ENCODE data around the gene ANK2. TPM values are rescaled to one million over a fixed set of nuclear protein-coding genes. Genes with fewer than 3 reads are reported as not detected.
"Not testable (repeated sequence)": the region's sequence is repeated elsewhere in the genome, so short reads cannot be mapped to it uniquely, and the experiment has no call there.

Gene ANK2
- total RNA-seq, 2 experiments from 2014 or later: 2.7 to 3.0 TPM

DNA sequence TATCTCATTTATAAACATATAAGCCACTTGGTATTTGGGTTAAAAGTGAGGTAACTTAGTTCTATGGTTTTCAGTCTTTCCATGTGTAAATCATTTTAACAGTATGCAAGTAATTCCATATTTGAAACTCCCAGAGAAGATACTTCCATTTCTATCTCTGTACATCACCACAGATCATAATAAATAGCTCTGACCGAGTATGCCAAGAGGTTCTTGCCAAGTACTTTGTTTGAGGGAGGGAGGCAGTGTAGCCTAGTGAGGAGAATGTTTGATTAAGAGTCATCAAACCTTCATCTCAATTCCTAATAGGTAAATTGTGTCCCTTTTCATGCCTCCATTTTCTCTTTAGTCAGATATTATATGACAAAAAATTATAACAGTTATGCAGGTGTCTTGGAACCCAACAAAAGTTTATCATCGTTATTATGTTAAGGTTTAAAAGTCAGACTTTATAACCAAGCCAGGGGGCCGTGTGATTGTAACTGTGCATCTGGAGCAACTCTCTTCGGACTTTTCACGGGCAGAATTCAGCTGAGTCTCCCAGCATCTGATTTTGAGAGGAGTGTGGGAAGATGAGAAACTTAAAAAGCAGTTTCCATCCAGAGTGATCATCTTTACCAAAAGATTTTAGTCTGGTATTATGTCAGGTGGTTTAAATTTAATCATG is 123.8 kb downstream of the ANK2 start:
- Mint-ChIP-seq H3K36me3 (ENCODE audit: low read depth) (no peaks in the 10 kb centered on the region), H3K27ac (no peak overlapping the region), H3K4me3 (no peak overlapping the region), H3K4me1 (ENCODE audit: low read depth) (no peaks in the 10 kb centered on the region), H3K27me3 (ENCODE audit: low read depth) (peaks cover 2% of the 10 kb centered on the region), H3K9me3 (no peaks in the 10 kb centered on the region)
- CTCF ChIA-PET: no interaction called here
- intact Hi-C loops (cut with micrococcal nuclease): no loop called here
- DNase-seq: no peak

DNA sequence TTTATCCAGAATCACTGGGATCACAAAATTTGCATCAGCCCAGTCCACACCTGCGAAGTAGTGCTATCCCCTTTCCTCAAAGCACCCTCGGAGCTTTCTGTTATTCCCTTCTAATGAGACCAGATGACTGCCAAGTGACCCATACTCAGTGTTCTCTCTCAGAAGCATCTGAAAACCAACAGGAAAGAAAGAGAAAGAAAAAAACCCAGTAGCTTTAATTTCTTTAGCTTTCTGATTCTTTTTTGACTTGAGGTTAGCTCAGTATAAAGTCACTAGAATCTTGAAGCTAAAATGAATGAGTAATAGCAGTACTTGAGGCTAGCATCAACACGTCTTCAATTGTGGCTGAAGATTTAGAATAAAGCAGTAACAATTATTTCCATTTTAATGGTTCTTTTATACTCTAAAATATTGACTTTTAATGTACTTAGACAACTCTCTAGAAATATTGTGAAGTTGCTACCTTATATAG is 124.4 kb downstream of the ANK2 start:
- Mint-ChIP-seq H3K9me3 (no peaks in the 10 kb centered on the region), H3K27me3 (ENCODE audit: low read depth) (peaks cover 2% of the 10 kb centered on the region), H3K27ac (no peak overlapping the region), H3K36me3 (ENCODE audit: low read depth) (no peaks in the 10 kb centered on the region), H3K4me1 (ENCODE audit: low read depth) (no peaks in the 10 kb centered on the region), H3K4me3 (no peak overlapping the region)
- CTCF ChIA-PET: no interaction called here
- no peak for DNase-seq
- intact Hi-C loops (cut with micrococcal nuclease): no loop called here

GRCh38 chr4:113179091-113179490 is 129.6 kb downstream of the ANK2 start:
- CTCF ChIA-PET: no interaction called here

GRCh38 chr4:113179996-113180395 is 130.5 kb downstream of the ANK2 start:
- Mint-ChIP-seq H3K9me3 (no peaks in the 10 kb centered on the region), H3K4me1 (ENCODE audit: low read depth) (no peaks in the 10 kb centered on the region), H3K4me3 (no peak overlapping the region), H3K36me3 (ENCODE audit: low read depth) (no peaks in the 10 kb centered on the region), H3K27me3 (ENCODE audit: low read depth) (peaks cover 2% of the 10 kb centered on the region), H3K27ac (no peak overlapping the region)
- DNase-seq: no peak
- intact Hi-C loops (cut with micrococcal nuclease): no loop called here
- CTCF ChIA-PET: no interaction called here

More at GRCh38 chr4:113179091-113179490, 129.6 kb downstream of the ANK2 start:
- H3K27ac Mint-ChIP-seq: no peak overlapping the region
- H3K4me3 Mint-ChIP-seq: no peak overlapping the region
- H3K27me3 Mint-ChIP-seq (ENCODE audit: low read depth): peaks cover 2% of the 10 kb centered on the region
- intact Hi-C loops (cut with micrococcal nuclease): no loop called here
- no peaks in the 10 kb centered on the region for H3K36me3 Mint-ChIP-seq (ENCODE audit: low read depth)
- no peaks in the 10 kb centered on the region for H3K9me3 Mint-ChIP-seq
- DNase-seq: no peak
- no peaks in the 10 kb centered on the region for H3K4me1 Mint-ChIP-seq (ENCODE audit: low read depth)

GRCh38 chr4:113181289-113182007 is 132.0 kb downstream of the ANK2 start:
- Mint-ChIP-seq H3K27me3 (ENCODE audit: low read depth) (no peaks in the 10 kb centered on the region), H3K4me3 (no peak overlapping the region), H3K27ac (no peak overlapping the region), H3K4me1 (ENCODE audit: low read depth) (no peaks in the 10 kb centered on the region), H3K9me3 (no peaks in the 10 kb centered on the region), H3K36me3 (ENCODE audit: low read depth) (no peaks in the 10 kb centered on the region)
- CTCF ChIA-PET: no interaction called here
- intact Hi-C loops (cut with micrococcal nuclease): no loop called here
- DNase-seq: no peak

DNA sequence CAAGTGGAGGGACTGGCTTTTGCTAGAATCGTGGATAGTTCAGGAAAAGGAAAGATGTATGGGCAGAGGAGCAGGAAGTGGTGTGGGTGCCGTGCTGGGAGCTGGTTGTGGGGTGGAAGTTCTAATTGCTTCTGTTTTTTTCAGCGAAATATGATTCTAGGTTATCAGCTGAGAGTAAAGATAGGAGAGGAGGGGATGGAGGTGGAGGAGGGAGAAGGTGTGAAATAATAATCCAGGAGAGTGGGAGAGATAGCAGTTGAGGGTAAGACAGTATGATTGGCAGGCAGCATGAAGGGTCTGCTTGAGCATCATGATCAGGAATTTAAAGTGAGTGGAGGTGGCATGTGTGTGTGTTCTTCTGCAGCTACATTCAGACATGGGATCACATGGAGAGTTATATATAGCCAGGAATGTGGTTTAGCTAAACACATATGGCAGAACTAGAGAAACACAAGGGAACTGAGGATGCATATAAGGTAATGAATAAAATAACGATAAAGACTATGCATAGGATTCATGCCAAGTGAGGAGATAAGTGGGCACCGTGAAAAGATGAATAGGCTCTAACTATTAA is 133.7 kb downstream of the ANK2 start:
- Mint-ChIP-seq H3K4me3 (no peak overlapping the region), H3K27me3 (ENCODE audit: low read depth) (no peaks in the 10 kb centered on the region), H3K9me3 (no peaks in the 10 kb centered on the region), H3K4me1 (ENCODE audit: low read depth) (no peaks in the 10 kb centered on the region), H3K27ac (no peak overlapping the region), H3K36me3 (ENCODE audit: low read depth) (no peaks in the 10 kb centered on the region)
- intact Hi-C loops (cut with micrococcal nuclease): no loop called here
- CTCF ChIA-PET: interaction anchor here (0.6 kb wide), 1 partner anchor 88 kb away, joined by 3 read pairs; no protein-coding TSS in a partner anchor
- DNase-seq: no peak

DNA sequence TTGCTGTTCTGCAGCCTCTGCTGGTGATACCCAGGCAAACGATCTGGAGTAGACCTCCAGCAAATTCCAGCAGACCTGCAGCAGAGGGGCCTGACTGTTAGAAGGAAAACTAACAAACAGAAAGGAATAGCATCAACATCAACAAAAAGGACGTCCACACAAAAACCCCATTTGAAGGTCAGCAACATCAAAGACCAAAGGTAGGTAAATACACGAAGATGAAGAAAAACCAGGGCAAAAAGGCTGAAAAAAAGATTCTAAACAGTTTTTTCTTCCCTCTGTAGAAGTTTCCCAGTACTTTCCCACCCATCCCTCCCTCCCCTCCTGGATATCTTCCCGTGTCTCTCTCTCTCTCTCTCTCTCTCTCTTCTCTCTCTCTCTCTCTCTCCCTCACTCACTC is 136.8 kb downstream of the ANK2 start:
- H3K4me1 Mint-ChIP-seq (ENCODE audit: low read depth); DNase-seq; H3K27me3 Mint-ChIP-seq (ENCODE audit: low read depth); H3K36me3 Mint-ChIP-seq (ENCODE audit: low read depth); H3K4me3 Mint-ChIP-seq; CTCF ChIA-PET; H3K27ac Mint-ChIP-seq; H3K9me3 Mint-ChIP-seq; intact Hi-C loops (cut with micrococcal nuclease): not testable (repeated sequence)

GRCh38 chr4:113186913-113187312 is 137.5 kb downstream of the ANK2 start:
- no peak for DNase-seq
- Mint-ChIP-seq H3K9me3 (no peaks in the 10 kb centered on the region), H3K4me1 (ENCODE audit: low read depth) (no peaks in the 10 kb centered on the region), H3K36me3 (ENCODE audit: low read depth) (no peaks in the 10 kb centered on the region), H3K4me3 (no peak overlapping the region), H3K27me3 (ENCODE audit: low read depth) (peaks cover 3% of the 10 kb centered on the region), H3K27ac (no peak overlapping the region)
- CTCF ChIA-PET: no interaction called here
- intact Hi-C loops (cut with micrococcal nuclease): no loop called here

- H3K27ac Mint-ChIP-seq: no peak overlapping the region
- no peak for DNase-seq
- H3K4me1 Mint-ChIP-seq (ENCODE audit: low read depth): no peaks in the 10 kb centered on the region
- H3K9me3 Mint-ChIP-seq: no peaks in the 10 kb centered on the region
- no peak overlapping the region for H3K4me3 Mint-ChIP-seq
- CTCF ChIA-PET: no interaction called here
- no peaks in the 10 kb centered on the region for H3K36me3 Mint-ChIP-seq (ENCODE audit: low read depth)
- peaks cover 3% of the 10 kb centered on the region for H3K27me3 Mint-ChIP-seq (ENCODE audit: low read depth)
- intact Hi-C loops (cut with micrococcal nuclease): no loop called here
These were observed 137.9 kb downstream of the ANK2 start for GRCh38 chr4:113187358-113187757.

- no peaks in the 10 kb centered on the region for H3K36me3 Mint-ChIP-seq (ENCODE audit: low read depth)
- H3K27ac Mint-ChIP-seq: no peak overlapping the region
- peaks cover 3% of the 10 kb centered on the region for H3K27me3 Mint-ChIP-seq (ENCODE audit: low read depth)
- H3K4me3 Mint-ChIP-seq: no peak overlapping the region
- DNase-seq: no peak
- no peaks in the 10 kb centered on the region for H3K4me1 Mint-ChIP-seq (ENCODE audit: low read depth)
- CTCF ChIA-PET: no interaction called here
- H3K9me3 Mint-ChIP-seq: no peaks in the 10 kb centered on the region
- intact Hi-C loops (cut with micrococcal nuclease): no loop called here
These were observed 140.1 kb downstream of the ANK2 start for GRCh38 chr4:113189546-113189945.

- intact Hi-C loops (cut with micrococcal nuclease): no loop called here
- H3K36me3 Mint-ChIP-seq (ENCODE audit: low read depth): no peaks in the 10 kb centered on the region
- peaks cover 4% of the 10 kb centered on the region for H3K27me3 Mint-ChIP-seq (ENCODE audit: low read depth)
- CTCF ChIA-PET: no interaction called here
- no peaks in the 10 kb centered on the region for H3K4me1 Mint-ChIP-seq (ENCODE audit: low read depth)
- H3K27ac Mint-ChIP-seq: no peak overlapping the region
- no peak overlapping the region for H3K4me3 Mint-ChIP-seq
- no peak for DNase-seq
- no peaks in the 10 kb centered on the region for H3K9me3 Mint-ChIP-seq
These were observed 159.7 kb downstream of the ANK2 start for GRCh38 chr4:113209153-113209552.

DNA sequence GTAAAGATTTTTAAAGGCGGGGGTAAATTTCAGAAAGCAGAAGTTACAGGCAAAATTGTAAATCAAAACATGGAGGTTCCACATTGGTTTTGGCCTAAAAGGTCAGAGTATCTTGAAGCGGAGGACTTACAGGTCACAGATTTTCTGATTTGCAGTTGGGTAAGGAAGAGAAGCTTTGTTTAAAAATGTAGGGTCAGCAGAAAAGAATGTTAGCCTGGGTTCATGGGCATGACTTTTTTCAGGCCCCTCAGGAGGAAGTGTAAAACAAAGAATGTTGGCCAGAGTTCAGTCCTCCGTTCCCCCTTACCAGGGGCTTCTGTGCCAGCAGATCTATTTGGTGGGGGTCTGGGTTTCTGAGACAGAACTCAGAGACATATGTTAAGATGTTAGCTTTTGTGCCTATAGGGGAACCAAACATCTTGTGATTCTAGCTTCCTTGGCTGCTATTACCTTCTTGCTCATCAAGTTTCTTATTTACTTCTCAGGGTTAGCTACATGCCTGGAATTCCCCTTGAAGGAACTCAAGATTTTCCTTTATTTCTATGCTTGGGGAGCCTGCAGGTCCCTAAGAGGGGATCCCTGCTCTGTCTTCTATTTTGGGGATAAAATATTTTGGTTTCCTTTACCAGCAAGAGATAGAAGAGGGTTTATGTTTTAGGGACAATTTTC is 160.3 kb downstream of the ANK2 start:
- intact Hi-C loops (cut with micrococcal nuclease): no loop called here
- peaks cover 4% of the 10 kb centered on the region for H3K27me3 Mint-ChIP-seq (ENCODE audit: low read depth)
- no peak overlapping the region for H3K27ac Mint-ChIP-seq
- DNase-seq: no peak
- no peaks in the 10 kb centered on the region for H3K9me3 Mint-ChIP-seq
- CTCF ChIA-PET: no interaction called here
- no peaks in the 10 kb centered on the region for H3K4me1 Mint-ChIP-seq (ENCODE audit: low read depth)
- H3K36me3 Mint-ChIP-seq (ENCODE audit: low read depth): no peaks in the 10 kb centered on the region
- H3K4me3 Mint-ChIP-seq: no peak overlapping the region
